ENCODE results near the gene CA10.

The CA10 gene

DNA sequence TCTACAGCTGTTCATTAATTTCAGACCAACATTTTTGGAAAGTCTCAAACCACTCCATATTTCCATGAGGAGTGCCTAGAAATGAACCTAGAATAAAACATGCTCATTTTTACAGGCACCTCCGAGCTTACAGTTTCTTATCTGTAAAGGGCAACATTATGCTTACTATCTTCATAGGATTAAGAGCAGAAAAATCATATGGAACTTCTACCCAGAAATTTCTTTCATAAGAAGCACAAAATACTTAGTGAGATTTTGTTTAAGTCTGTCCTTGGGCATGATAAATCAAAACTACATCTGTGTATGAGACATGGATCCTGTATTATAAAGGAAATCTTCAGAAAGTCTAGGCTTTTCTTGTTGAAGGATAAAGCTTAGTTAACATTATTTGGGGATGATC is 187.4 kb downstream of the CA10 start:
- Histone ChIP-seq H3K27me3 (ENCODE audit: control insufficient read depth in 1 of 2, insufficient read depth in 2 of 2, low read length in 2 of 2) (no peaks in the 10 kb centered on the region), H3K4me1 (ENCODE audit: control insufficient read depth in 1 of 2, insufficient read depth in 2 of 2, low read length in 2 of 2) (no peaks in the 10 kb centered on the region), H3K4me3 (ENCODE audit: low read depth in 1 of 2, low read length in 2 of 2) (no peak overlapping the region), H3K27ac (ENCODE audit: low read depth, low read length) (no peak overlapping the region), H3K36me3 (ENCODE audit: control insufficient read depth in 1 of 2, insufficient read depth in 2 of 2, low read length in 2 of 2) (no peaks in the 10 kb centered on the region), H3K9ac (ENCODE audit: low read depth in 1 of 2, low read length in 2 of 2) (no peak overlapping the region), H3K9me3 (ENCODE audit: control insufficient read depth in 1 of 2, low read length in 2 of 2) (no peaks in the 10 kb centered on the region)

DNA sequence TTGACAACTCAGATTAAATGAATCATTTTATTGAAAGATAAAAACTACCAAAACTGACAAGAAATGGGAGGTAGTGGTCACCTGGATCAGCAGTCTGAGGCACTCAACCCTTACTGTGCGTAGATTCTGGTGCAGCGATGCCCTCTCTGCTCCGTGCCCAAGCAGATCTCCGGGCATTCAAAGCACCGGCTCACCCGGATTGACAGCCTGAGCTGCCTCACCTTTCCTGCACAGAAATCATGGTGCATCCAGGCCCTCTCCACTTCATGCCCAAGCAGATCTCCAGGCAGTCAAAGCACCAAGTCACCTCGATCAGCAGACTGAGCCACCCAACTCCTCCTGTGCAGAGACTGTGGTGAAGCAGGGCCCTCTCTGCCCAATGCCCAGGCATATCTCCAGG is 196.8 kb downstream of the CA10 start:
- peaks cover 8 to 9% of the 10 kb centered on the region in 2 donors for H3K9me3 ChIP-seq (ENCODE audit: control insufficient read depth in 1 of 2, low read length in 2 of 2)
- no peak overlapping the region for H3K4me3 ChIP-seq (ENCODE audit: low read depth in 1 of 2, low read length in 2 of 2)
- no peak overlapping the region for H3K9ac ChIP-seq (ENCODE audit: low read depth in 1 of 2, low read length in 2 of 2)
- H3K27me3 ChIP-seq (ENCODE audit: control insufficient read depth in 1 of 2, insufficient read depth in 2 of 2, low read length in 2 of 2), result no peaks in the 10 kb centered on the region
- no peaks in the 10 kb centered on the region for H3K4me1 ChIP-seq (ENCODE audit: control insufficient read depth in 1 of 2, insufficient read depth in 2 of 2, low read length in 2 of 2)
- no peak overlapping the region for H3K27ac ChIP-seq (ENCODE audit: low read depth, low read length)
- H3K36me3 ChIP-seq (ENCODE audit: control insufficient read depth in 1 of 2, insufficient read depth in 2 of 2, low read length in 2 of 2), result no peaks in the 10 kb centered on the region

DNA sequence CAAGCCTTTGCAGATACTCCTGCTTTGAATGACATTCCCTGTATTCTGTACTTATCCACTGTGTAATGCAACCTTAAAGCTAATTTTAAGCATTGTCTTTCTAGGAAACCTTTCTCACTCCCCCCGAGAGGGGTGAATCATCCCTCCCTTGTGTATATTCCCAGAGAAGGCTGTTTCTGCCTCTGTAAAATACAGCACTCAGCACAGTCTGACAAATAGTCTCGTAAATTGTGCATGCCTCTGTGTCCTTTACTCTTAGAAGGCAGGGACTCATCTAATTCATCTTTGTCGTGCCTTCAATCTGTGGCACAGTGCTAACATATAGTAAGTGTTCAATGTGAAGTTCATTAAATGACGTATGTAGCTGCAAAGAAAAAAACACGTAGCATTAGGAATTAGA is 200.7 kb downstream of the CA10 start:
- Histone ChIP-seq H3K4me3 (ENCODE audit: low read depth in 1 of 2, low read length in 2 of 2) (no peak overlapping the region), H3K36me3 (ENCODE audit: control insufficient read depth in 1 of 2, insufficient read depth in 2 of 2, low read length in 2 of 2) (no peaks in the 10 kb centered on the region), H3K27me3 (ENCODE audit: control insufficient read depth in 1 of 2, insufficient read depth in 2 of 2, low read length in 2 of 2) (no peaks in the 10 kb centered on the region), H3K4me1 (ENCODE audit: control insufficient read depth in 1 of 2, insufficient read depth in 2 of 2, low read length in 2 of 2) (no peaks in the 10 kb centered on the region), H3K9me3 (ENCODE audit: control insufficient read depth in 1 of 2, low read length in 2 of 2) (peaks cover 8 to 9% of the 10 kb centered on the region in 2 donors), H3K27ac (ENCODE audit: low read depth, low read length) (no peak overlapping the region), H3K9ac (ENCODE audit: low read depth in 1 of 2, low read length in 2 of 2) (no peak overlapping the region)

DNA sequence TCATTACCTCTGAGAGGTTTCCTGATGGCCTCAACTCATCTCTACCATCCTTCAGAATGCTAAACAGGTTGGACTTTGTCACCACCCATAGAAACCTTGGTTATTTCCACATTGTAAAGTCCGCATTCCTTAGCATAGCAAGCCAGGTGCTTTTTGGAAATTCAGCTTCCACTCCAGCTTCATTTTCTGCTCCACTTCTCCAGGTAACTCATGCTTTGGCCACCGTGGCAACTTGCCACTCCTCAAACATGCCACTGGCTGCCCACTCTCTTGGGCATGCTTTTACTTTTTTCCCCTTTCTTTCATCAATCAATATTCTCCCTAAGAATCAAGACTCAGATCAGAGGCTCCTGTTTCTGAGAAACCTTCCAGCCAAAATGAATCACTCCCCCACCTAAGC is 203.3 kb downstream of the CA10 start:
- Histone ChIP-seq H3K9ac (ENCODE audit: low read depth in 1 of 2, low read length in 2 of 2) (no peak overlapping the region), H3K36me3 (ENCODE audit: control insufficient read depth in 1 of 2, insufficient read depth in 2 of 2, low read length in 2 of 2) (no peaks in the 10 kb centered on the region), H3K27ac (ENCODE audit: low read depth, low read length) (no peak overlapping the region), H3K4me3 (ENCODE audit: low read depth in 1 of 2, low read length in 2 of 2) (no peak overlapping the region), H3K9me3 (ENCODE audit: control insufficient read depth in 1 of 2, low read length in 2 of 2) (no peaks in the 10 kb centered on the region), H3K27me3 (ENCODE audit: control insufficient read depth in 1 of 2, insufficient read depth in 2 of 2, low read length in 2 of 2) (no peaks in the 10 kb centered on the region), H3K4me1 (ENCODE audit: control insufficient read depth in 1 of 2, insufficient read depth in 2 of 2, low read length in 2 of 2) (no peaks in the 10 kb centered on the region)

DNA sequence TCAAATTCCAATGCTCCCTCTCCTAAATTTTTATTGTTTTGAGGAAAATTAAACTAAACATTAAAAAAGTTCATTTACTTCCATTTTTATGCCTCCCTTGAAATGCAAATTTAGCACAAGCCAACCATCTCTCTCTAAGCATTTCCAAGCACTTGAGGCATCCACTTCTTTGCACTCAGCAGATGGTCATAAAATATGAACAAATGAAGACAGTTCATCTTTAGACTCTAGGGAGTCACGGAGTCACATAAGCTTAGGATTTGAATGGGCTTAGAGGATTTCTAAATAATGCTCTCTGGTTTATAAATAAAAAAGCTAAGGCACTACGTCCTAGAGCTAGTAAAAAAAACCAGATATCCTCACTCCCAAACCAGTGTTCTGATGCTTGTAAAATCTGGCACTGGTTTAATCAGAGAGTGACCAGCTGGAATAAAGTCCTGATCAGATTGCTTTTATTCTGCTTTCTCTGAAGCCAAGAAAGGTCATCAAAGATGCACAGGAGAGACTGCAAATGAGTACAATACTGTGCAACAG is 204.2 kb downstream of the CA10 start:
- Histone ChIP-seq H3K9me3 (ENCODE audit: control insufficient read depth in 1 of 2, low read length in 2 of 2) (no peaks in the 10 kb centered on the region), H3K4me3 (ENCODE audit: low read depth in 1 of 2, low read length in 2 of 2) (no peak overlapping the region), H3K36me3 (ENCODE audit: control insufficient read depth in 1 of 2, insufficient read depth in 2 of 2, low read length in 2 of 2) (no peaks in the 10 kb centered on the region), H3K9ac (ENCODE audit: low read depth in 1 of 2, low read length in 2 of 2) (no peak overlapping the region), H3K27me3 (ENCODE audit: control insufficient read depth in 1 of 2, insufficient read depth in 2 of 2, low read length in 2 of 2) (no peaks in the 10 kb centered on the region), H3K27ac (ENCODE audit: low read depth, low read length) (no peak overlapping the region), H3K4me1 (ENCODE audit: control insufficient read depth in 1 of 2, insufficient read depth in 2 of 2, low read length in 2 of 2) (no peaks in the 10 kb centered on the region)

DNA sequence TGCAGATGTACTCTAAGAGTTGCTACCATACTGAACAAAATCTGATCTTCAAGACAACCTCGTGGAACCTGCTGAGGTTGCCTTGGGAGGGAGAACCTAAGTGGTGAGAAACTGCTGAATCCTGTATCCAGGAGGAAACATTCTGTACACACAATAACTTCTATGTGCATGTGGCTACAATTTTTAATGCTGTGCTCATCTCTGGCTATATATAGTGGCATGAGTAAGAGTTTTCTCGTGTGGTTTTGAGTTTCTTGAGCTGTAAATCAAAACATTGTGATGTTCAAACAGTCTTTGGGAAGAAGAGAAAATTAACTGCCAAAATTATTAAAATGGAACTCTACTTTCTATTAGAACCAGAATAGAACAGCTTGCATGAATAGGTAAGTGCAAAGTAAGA is 206.8 kb downstream of the CA10 start:
- no peak overlapping the region for H3K27ac ChIP-seq (ENCODE audit: low read depth, low read length)
- no peak overlapping the region for H3K9ac ChIP-seq (ENCODE audit: low read depth in 1 of 2, low read length in 2 of 2)
- no peaks in the 10 kb centered on the region for H3K36me3 ChIP-seq (ENCODE audit: control insufficient read depth in 1 of 2, insufficient read depth in 2 of 2, low read length in 2 of 2)
- no peaks in the 10 kb centered on the region for H3K4me1 ChIP-seq (ENCODE audit: control insufficient read depth in 1 of 2, insufficient read depth in 2 of 2, low read length in 2 of 2)
- H3K4me3 ChIP-seq (ENCODE audit: low read depth in 1 of 2, low read length in 2 of 2), result no peak overlapping the region
- H3K27me3 ChIP-seq (ENCODE audit: control insufficient read depth in 1 of 2, insufficient read depth in 2 of 2, low read length in 2 of 2), result no peaks in the 10 kb centered on the region
- no peaks in the 10 kb centered on the region for H3K9me3 ChIP-seq (ENCODE audit: control insufficient read depth in 1 of 2, low read length in 2 of 2)

DNA sequence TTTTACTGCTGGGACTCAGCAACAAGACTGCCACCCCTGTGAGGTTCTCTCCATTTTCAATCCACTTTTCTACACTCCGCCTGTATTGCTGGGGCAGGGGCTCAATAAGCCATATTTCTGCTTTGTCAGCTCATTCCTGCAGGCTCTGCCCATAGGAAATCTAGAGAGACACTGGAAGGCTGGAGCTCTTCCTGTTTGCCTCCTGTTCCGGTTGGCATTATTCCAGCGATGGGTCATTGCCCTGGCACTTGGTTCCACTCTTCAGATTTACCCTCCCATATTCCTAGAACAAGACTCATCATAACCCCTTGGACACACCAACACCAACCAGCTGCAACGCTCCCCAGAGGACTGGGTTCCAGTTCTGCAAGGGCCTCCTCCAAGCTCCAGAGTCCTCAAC is 210.4 kb downstream of the CA10 start:
- Histone ChIP-seq H3K27me3 (ENCODE audit: control insufficient read depth in 1 of 2, insufficient read depth in 2 of 2, low read length in 2 of 2) (no peaks in the 10 kb centered on the region), H3K9ac (ENCODE audit: low read depth in 1 of 2, low read length in 2 of 2) (no peak overlapping the region), H3K27ac (ENCODE audit: low read depth, low read length) (no peak overlapping the region), H3K4me3 (ENCODE audit: low read depth in 1 of 2, low read length in 2 of 2) (no peak overlapping the region), H3K36me3 (ENCODE audit: control insufficient read depth in 1 of 2, insufficient read depth in 2 of 2, low read length in 2 of 2) (no peaks in the 10 kb centered on the region), H3K9me3 (ENCODE audit: control insufficient read depth in 1 of 2, low read length in 2 of 2) (no peaks in the 10 kb centered on the region), H3K4me1 (ENCODE audit: control insufficient read depth in 1 of 2, insufficient read depth in 2 of 2, low read length in 2 of 2) (no peaks in the 10 kb centered on the region)

DNA sequence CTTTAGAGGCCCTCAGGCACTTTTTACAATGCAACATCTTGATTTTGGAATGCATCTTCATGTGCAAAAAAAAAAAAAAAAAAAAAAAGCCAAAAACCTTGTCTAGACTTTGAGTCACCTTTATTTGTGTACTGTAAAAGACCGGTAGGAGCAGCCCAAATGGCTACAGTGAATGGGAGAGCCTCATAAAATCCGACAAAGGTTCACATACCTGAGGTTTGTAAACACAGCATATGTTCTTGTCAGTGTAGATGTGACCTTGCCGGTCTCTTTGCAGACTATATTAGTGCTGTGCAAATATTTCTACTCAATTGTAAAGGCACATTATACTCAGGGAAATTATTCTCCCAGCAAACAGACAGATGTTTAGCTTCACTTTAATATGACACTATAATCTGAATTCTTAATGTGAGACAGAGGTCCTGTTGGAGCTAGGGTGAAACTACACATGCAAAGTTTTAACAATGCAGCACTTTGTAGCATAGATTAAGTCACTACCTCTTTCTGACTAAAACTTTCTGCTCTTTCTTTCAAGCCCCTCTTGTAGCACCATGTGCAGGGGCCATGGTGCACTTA is 211.3 kb downstream of the CA10 start:
- H3K27ac ChIP-seq (ENCODE audit: low read depth, low read length), result no peak overlapping the region
- no peak overlapping the region for H3K4me3 ChIP-seq (ENCODE audit: low read depth in 1 of 2, low read length in 2 of 2)
- H3K27me3 ChIP-seq (ENCODE audit: control insufficient read depth in 1 of 2, insufficient read depth in 2 of 2, low read length in 2 of 2), result no peaks in the 10 kb centered on the region
- H3K9me3 ChIP-seq (ENCODE audit: control insufficient read depth in 1 of 2, low read length in 2 of 2), result no peaks in the 10 kb centered on the region
- no peaks in the 10 kb centered on the region for H3K4me1 ChIP-seq (ENCODE audit: control insufficient read depth in 1 of 2, insufficient read depth in 2 of 2, low read length in 2 of 2)
- no peak overlapping the region for H3K9ac ChIP-seq (ENCODE audit: low read depth in 1 of 2, low read length in 2 of 2)
- no peaks in the 10 kb centered on the region for H3K36me3 ChIP-seq (ENCODE audit: control insufficient read depth in 1 of 2, insufficient read depth in 2 of 2, low read length in 2 of 2)

DNA sequence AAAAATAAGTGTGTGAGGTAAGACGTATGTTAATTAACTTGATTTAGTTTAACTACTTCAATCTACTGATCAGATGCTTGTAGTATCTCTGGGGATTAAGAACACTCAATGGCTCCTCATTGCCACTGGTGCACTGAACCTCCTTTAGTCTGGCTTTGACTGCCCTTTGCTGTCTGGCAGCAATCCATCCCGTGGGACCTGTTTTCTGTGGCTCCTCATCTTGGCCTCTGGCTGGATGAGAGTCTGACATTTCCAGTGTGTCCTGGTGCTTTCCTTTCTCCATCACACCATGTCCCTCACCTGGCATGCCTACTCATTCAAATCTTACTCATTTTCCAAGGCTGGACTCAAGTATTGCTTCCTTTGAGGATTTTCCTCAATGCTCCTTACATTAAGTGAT is 212.2 kb downstream of the CA10 start:
- Histone ChIP-seq H3K4me1 (ENCODE audit: control insufficient read depth in 1 of 2, insufficient read depth in 2 of 2, low read length in 2 of 2) (no peaks in the 10 kb centered on the region), H3K27ac (ENCODE audit: low read depth, low read length) (no peak overlapping the region), H3K9ac (ENCODE audit: low read depth in 1 of 2, low read length in 2 of 2) (no peak overlapping the region), H3K36me3 (ENCODE audit: control insufficient read depth in 1 of 2, insufficient read depth in 2 of 2, low read length in 2 of 2) (no peaks in the 10 kb centered on the region), H3K9me3 (ENCODE audit: control insufficient read depth in 1 of 2, low read length in 2 of 2) (no peaks in the 10 kb centered on the region), H3K27me3 (ENCODE audit: control insufficient read depth in 1 of 2, insufficient read depth in 2 of 2, low read length in 2 of 2) (no peaks in the 10 kb centered on the region), H3K4me3 (ENCODE audit: low read depth in 1 of 2, low read length in 2 of 2) (no peak overlapping the region)

DNA sequence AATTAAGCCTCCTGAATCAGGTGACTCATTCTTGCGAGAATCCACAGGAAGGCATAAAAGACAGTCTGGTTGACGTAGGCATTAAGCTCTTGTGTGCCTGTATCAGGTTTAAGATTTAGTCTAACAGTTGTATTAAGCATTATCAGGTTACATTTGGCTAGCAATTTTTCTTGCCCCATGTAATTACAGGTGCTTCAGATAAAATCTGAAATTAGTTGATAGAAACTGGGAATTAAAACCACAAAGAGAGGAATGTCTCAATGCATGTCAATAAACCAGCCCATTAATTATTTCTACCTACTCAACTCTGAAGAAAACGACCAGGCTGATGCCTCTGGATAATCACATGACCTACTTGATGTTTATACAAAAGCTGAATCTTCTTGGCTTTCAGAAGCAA is 217.2 kb downstream of the CA10 start:
- Histone ChIP-seq H3K9me3 (ENCODE audit: control insufficient read depth in 1 of 2, low read length in 2 of 2) (no peaks in the 10 kb centered on the region), H3K4me1 (ENCODE audit: control insufficient read depth in 1 of 2, insufficient read depth in 2 of 2, low read length in 2 of 2) (no peaks in the 10 kb centered on the region), H3K27ac (ENCODE audit: low read depth, low read length) (no peak overlapping the region), H3K4me3 (ENCODE audit: low read depth in 1 of 2, low read length in 2 of 2) (no peak overlapping the region), H3K9ac (ENCODE audit: low read depth in 1 of 2, low read length in 2 of 2) (no peak overlapping the region), H3K27me3 (ENCODE audit: control insufficient read depth in 1 of 2, insufficient read depth in 2 of 2, low read length in 2 of 2) (no peaks in the 10 kb centered on the region), H3K36me3 (ENCODE audit: control insufficient read depth in 1 of 2, insufficient read depth in 2 of 2, low read length in 2 of 2) (no peaks in the 10 kb centered on the region)

DNA sequence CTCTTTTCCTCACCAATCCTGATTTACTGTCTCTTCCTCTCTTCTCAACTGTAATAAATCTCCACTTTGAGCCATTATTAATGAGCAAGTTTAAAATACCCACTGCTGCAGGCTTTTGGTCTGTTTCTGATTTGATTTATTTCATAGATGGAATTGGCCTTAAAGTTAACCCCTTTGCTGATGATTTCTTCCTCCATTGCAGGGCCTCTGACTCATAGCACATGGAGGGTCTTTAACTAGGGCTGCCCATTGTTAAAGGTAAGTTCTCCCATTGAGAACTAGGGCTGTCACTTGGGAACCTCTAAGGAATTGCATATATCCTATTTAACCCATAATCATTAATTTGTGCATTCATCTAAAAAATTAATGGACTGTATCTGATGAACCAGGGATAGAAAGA is 221.2 kb downstream of the CA10 start:
- Histone ChIP-seq H3K27ac (ENCODE audit: low read depth, low read length) (no peak overlapping the region), H3K4me3 (ENCODE audit: low read depth in 1 of 2, low read length in 2 of 2) (no peak overlapping the region), H3K9ac (ENCODE audit: low read depth in 1 of 2, low read length in 2 of 2) (no peak overlapping the region), H3K9me3 (ENCODE audit: control insufficient read depth in 1 of 2, low read length in 2 of 2) (no peaks in the 10 kb centered on the region), H3K27me3 (ENCODE audit: control insufficient read depth in 1 of 2, insufficient read depth in 2 of 2, low read length in 2 of 2) (no peaks in the 10 kb centered on the region), H3K4me1 (ENCODE audit: control insufficient read depth in 1 of 2, insufficient read depth in 2 of 2, low read length in 2 of 2) (no peaks in the 10 kb centered on the region), H3K36me3 (ENCODE audit: control insufficient read depth in 1 of 2, insufficient read depth in 2 of 2, low read length in 2 of 2) (no peaks in the 10 kb centered on the region)
